Measurements from ENCODE around the gene GULP1. TPM values are rescaled to one million over a fixed set of nuclear protein-coding genes. Genes with fewer than 3 reads are reported as not detected.

The GULP1 gene
- total and polyA plus RNA-seq, 2 experiments from 2014 or later: 94.6 to 181 TPM

GRCh38 chr2:188515918-188516317 lies 224.2 kb downstream of the GULP1 start (continued):
- TF ChIP-seq ZNF462 (CRISPR knock-in tag; IDR thresholded peaks at IDR 0.05) (no peak), EZH2 (IDR thresholded peaks at IDR 0.05; ENCODE audit: low read depth, unreplicated experiment) (no peak), POLR2AphosphoS5 (IDR thresholded peaks at IDR 0.05; ENCODE audit: low read depth) (no peak), ZNF331 (CRISPR knock-in tag; IDR thresholded peaks at IDR 0.05; ENCODE audit: low read depth) (no peak), STAT1 (IDR thresholded peaks at IDR 0.05; ENCODE audit: unreplicated experiment) (no peak), CTCF (conservative IDR thresholded peaks at IDR 0.05; ENCODE audit: low read depth in 2 of 2) (no peak)

GRCh38 chr2:188517549-188518215 lies 226.0 kb downstream of the GULP1 start:
- H3K27ac Mint-ChIP-seq: peak overlapping the region; percentile 81; the same call in 1 of the 2 replicates
- no peak for DNase-seq (ENCODE audit: low spot score)
- Histone ChIP-seq H3K36me3 (ENCODE audit: insufficient read depth) (no peaks in the 10 kb centered on the region), H3K27ac (ENCODE audit: low read depth) (peak overlapping the region; percentile 33; the same call in 1 of the 2 replicates), H3F3A (replicated peaks; ENCODE audit: low read depth) (no peaks in the 10 kb centered on the region), H3K4me1 (ENCODE audit: insufficient read depth) (peaks cover 23% of the 10 kb centered on the region), H2AFZ (no peak overlapping the region), H4K20me1 (replicated peaks; ENCODE audit: insufficient read depth) (no peaks in the 10 kb centered on the region), H3K79me2 (replicated peaks; ENCODE audit: insufficient read depth) (peaks cover 49% of the 10 kb centered on the region), H3K4me3 (no peak overlapping the region), H3K9me2 (ENCODE audit: insufficient read depth) (no peaks in the 10 kb centered on the region), H3K4me2 (no peak overlapping the region), H3K27me3 (ENCODE audit: insufficient read depth) (no peaks in the 10 kb centered on the region)
- no peak for TF ChIP-seq JUNB (IDR thresholded peaks at IDR 0.05; ENCODE audit: unreplicated experiment)
- peaks cover 6% of the 10 kb centered on the region for H3K27me3 Mint-ChIP-seq (ENCODE audit: insufficient read depth, low read depth, poor library complexity)
- H3K36me3 Mint-ChIP-seq (ENCODE audit: low read depth): peaks cover 15% of the 10 kb centered on the region; the same call in 2 of the 3 replicates
- no peak for ATAC-seq
- H3K4me3 Mint-ChIP-seq: no peak overlapping the region
- peaks cover 31% of the 10 kb centered on the region for H3K4me1 Mint-ChIP-seq
- H3K9me3 Mint-ChIP-seq: no peaks in the 10 kb centered on the region; the same call in 2 of the 3 replicates

All from GM23338 (cell line).